NCI-H1417 treated with DMSO at 0.1 percent for 48 hours (cell line): ENCODE data around the gene HPCAL4.
A peak's percentile ranks its signal among the peaks of the same experiment; 100 is the strongest.

Source experiments
- DNase-seq: peaks from one replicate; lab custom pipeline; 2025; lab: John Stamatoyannopoulos, UW

The HPCAL4 gene

DNA sequence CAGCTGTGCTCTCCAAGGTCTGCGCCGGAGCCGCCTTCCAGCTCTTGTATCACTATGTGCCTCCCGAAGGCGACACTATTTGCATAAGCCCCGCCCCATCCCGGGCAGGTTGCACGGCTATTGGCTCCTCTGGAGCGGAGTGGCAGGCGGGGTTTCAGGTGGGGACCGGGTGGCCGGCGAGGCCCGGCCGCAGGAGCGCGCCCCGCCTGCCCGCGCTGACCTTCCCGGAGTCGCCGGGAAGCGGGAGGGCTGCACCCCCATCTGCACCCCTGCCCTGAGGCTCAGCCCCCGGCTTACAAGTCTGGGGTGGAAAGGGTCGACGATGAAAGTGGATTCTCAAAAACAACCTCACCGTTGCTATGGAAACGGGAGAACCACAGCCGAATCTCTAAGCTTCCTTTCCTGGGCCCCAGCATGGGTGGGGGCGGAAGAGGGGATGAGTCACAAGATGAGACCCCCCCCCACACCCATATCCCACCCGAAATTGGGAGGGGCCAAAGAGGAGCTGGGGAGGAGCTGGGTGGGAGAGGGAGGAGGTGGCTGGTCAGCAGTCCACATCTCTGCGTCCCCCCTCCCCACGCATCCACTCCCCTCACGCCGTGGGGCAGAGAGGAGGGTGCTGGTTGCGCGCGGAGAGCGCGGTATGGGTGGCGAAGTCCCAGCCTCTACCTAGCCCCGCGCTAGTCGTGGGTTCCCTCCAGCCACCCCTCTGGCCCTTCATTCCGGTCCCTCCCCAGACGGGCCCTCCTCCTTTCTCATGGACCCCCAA, at the start of gene HPCAL4:
TSS of gene HPCAL4 (minus strand) at position 51 of the 769 bp plus-strand sequence. CDS start 6,830 bp downstream, outside the sequence.
- peak; percentile 39 for DNase-seq

- peak; percentile 69 for DNase-seq
Measured at GRCh38 chr1:39738622-39739366, 47.6 kb upstream of the HPCAL4 start, which contains the start of gene PPIE. PPIE (plus strand) TSS chr1:39738882; CDS start chr1:39738901, 19 bp downstream.

DNA sequence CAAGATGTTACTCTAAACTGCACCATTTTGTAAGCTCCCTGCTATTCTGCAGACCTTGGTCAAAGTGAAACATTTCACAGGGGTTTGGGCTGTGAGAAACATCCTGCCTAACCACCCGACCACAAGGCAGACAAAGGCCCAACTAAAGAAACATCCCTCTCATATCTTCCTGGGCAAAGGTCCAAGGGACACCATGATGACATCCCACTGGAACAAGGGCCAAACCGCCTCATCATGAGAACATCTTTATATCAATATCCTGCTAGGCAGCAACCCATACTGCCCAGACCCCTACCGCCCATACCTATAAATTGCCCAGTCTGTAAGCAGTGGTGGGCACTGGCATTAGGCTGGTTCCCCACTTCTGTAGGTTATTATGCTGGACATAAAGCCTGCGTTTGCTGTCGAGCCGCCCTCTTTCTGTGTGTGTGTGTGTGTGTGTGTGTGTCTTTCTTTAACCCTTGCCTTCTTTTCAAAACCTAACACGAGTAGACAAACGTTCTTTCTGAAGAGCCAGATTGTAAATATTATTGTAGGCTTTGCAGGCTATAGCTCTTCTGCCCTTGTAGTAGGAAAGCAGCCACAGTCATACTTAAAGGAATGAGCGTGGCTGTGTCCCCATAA, 46.4 kb upstream of the HPCAL4 start:
- no peak for DNase-seq

- no peak for DNase-seq
Measured at GRCh38 chr1:39735731-39736130, 44.5 kb upstream of the HPCAL4 start.

DNA sequence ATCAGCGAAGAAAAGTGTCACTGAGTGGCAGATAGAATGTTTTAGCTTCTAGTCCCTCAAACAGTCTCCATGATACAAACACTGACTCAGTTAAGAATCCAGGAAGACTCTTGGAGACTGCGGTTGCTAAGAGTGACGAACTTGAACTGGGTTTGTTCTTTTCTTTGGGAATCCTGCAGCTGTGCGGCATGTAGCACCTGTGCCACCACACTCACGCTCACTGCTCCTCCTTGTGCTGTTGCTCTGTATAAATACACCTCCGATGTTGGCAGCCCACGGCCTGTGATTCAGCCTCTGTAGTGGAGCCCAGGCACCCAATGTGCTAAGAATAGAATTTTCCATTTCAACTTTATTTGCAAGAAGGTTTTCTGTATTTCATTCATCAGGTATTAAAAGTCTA, 41.9 kb upstream of the HPCAL4 start:
- DNase-seq, result no peak

DNA sequence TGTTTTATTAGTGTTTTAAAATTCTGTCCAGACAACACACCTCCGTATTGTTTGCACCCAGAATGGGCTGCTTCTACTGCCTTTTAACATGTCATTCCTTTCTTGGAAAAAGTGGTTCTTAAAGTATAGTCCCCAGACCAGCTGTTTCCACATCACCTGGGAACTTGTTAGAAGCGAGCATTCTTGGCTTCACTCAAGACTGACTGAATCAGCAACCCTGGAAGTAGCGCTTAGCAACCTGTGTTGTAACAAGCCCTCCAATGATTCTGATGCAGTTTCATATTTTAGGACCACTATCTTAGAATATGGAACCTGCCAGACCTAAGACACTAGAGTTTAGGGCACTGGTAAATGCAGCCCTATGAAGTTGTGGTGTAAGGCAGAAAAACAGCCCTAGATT, 41.5 kb upstream of the HPCAL4 start:
- no peak for DNase-seq

GRCh38 chr1:39729842-39730241, 38.6 kb upstream of the HPCAL4 start:
- DNase-seq, result no peak

- DNase-seq, result no peak
Measured at GRCh38 chr1:39729030-39729429, 37.8 kb upstream of the HPCAL4 start.

DNA sequence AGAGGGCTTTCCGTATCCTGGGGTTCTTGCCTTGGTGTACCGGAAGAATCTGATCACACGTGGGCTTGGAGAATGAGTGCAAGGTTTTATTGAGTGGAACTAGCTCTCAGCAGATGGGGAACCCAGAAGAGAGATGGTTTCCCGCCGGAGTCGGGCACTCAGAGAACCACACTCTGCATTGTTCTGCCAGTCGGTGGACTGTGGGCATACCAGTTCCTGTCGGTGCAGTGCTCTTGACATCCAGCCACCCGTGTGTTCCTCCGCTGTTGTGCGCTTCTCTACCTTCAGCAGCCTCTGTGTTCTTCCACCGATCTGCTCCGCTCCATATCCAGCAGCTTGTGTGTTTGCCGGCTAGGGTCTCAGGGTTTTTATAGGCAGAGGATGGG, 36.7 kb upstream of the HPCAL4 start:
- DNase-seq, result no peak

DNA sequence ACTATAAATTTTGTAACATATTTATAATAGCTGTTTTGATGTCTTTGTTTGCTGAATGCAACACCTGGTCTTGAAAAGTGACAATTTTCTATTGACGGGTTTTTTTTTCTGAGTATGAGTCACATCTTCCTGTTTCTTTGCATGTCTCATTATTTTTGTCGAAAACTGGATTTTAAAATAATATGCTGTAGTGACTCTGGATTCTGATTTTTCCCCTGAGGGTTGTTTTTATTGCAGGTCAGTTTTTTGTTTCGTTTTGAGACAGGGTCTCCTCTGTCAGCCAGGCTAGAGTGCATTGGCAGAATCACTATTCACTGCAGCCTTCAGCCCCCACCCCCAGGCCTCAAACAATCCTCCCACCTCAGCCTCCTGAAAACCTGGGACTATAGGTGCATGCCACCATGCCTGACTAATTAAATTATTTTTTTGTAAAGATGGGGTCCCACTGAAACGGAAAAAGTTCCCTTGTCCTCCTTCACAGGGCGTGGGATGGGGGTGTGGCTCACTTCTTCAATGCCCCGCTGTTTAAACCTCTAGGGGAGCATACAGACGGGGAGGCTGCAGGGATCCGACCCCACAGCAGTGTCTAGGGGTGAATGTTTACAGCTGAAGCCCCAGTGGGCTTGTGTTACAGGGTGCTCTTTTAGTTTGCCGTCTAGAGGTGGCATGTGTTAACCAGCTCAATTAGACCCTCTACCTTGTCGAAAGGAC, 36.1 kb upstream of the HPCAL4 start:
- no peak for DNase-seq

DNA sequence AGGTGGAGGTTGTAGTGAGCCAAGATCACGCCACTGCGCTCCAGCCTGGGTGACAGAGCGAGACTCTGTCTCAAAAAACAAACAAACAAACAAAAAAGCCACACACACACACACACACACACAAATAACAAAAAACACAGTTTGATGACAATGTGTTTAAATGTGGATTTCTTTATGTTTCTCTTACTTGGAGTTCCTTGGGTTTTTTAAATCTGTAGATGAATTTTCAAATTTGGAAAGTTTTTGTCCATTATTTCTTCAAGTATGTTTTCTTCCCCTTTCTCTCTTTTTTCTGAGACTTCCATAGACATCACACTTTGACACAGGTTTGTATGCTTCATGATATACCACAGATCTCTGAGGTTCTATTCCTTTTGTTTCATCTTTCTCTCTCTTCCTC, 35.4 kb upstream of the HPCAL4 start:
- no peak for DNase-seq

DNA sequence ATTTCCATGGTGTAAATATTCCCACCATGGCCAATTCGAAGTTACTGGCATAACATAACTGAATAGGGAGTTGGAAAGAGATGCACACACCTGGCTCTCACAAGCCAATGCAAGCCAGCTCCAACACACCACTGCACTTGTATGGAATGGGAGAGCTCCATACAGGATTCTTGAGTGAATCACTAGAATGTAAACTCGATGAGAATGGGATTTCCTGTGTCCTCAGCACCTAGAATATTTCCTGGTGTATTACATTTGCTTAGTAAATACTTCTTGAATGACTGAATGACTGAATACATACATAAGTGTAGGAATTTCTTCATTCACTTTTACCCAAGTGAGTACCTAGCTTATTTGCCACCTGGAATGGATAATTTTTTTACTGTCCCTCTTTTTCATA, 31.3 kb upstream of the HPCAL4 start:
- no peak for DNase-seq

GRCh38 chr1:39721664-39722063, 30.4 kb upstream of the HPCAL4 start:
- DNase-seq, result no peak

DNA sequence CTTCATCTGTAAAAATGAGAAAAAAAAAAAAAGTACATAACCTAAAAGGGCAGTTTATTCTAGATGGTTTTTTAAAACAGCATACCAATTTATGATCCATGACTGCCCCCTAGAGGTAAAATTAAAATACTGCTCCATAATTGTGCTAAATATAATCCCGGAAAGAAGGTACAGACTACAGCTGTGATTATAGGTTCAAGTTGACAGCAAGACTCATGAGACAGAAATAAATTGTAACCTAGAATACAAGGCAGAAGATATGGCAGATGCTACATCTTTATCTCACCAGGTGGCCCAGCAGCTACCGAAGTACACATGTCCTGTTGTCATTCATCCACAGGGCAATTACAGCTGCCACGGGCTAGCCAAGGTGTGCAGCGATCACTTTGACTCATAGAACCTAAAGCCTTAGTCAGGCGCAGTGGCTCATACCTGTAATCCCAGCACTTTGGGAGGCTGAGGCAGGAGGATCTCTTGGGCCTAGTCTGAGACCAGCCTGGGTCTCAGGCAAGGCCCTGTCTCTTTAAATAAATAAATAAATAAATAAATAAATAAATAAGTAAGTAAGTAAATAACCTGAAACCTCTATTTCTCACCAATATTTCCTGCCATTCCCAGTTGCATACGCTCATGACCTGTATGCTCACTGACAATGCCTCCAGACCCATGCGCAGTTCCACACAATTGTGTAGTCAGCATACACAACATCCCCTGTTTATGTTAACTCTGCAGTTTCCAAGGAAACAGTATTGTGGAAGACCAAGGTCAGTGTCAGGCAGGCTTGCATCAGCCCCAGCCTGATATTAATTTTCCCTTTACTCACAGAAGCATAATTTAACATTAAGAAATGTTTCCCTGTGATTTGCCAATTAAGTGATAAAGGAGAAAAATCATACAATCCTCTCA, 29.1 kb upstream of the HPCAL4 start:
- DNase-seq, result peak; percentile 68

GRCh38 chr1:39717809-39718208, 26.6 kb upstream of the HPCAL4 start:
- no peak for DNase-seq

DNA sequence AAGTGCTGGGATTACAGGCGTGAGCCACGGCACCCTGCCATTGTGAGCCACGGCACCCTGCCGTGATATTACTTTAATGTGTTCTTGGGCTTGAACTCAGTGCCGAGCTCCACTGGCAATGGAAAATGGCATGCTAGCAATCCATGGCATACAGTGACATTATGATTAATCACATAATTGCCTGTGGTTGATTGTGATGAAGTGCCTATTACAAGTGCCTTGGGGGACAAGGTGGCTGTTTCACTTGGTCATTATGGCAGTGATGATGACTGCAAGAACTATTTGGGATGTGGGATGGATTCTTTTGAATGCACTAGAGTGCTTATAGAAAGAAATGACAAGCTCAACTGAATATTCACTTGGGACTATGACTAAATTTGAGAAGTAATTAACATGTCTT, 22.3 kb upstream of the HPCAL4 start:
- DNase-seq, result no peak

- no peak for DNase-seq
Measured at GRCh38 chr1:39711966-39712340, 20.7 kb upstream of the HPCAL4 start.

- no peak for DNase-seq
Measured at GRCh38 chr1:39711104-39711965, 20.1 kb upstream of the HPCAL4 start.

GRCh38 chr1:39707506-39707905, 16.3 kb upstream of the HPCAL4 start:
- no peak for DNase-seq

- no peak for DNase-seq
Measured at GRCh38 chr1:39704757-39705156, 13.5 kb upstream of the HPCAL4 start.
